Mesenchymal stem cell (in vitro differentiated cells and primary cell): ENCODE results near the gene ADCY10.

ENCODE experiments used
- DNase-seq: peaks from one replicate; pipeline ENCODE4 v3.0.0-alpha.2; 2013
- H2AFZ ChIP-seq: one replicate; pipeline ENCODE4 v1.6.1; 2013; ENCODE audit warnings: low read depth, mild to moderate bottlenecking, control low read depth, inconsistent platforms, low read length, moderate library complexity
- H2AK5ac ChIP-seq: 2 replicates; pipeline ENCODE4 v1.6.1; 2013; ENCODE audit warnings: low read length, moderate library complexity, mild to moderate bottlenecking, inconsistent platforms; ENCODE audit not compliant: severe bottlenecking
- H2BK120ac ChIP-seq: one replicate; pipeline ENCODE4 v1.6.1; 2013; ENCODE audit warnings: low read depth, mild to moderate bottlenecking, inconsistent platforms, low read length, moderate library complexity
- H2BK12ac ChIP-seq, 2 experiments: one replicate each; pipeline ENCODE4 v1.6.1; 2013; ENCODE audit warnings: inconsistent platforms in 2 of 2, low read length in 2 of 2, mild to moderate bottlenecking in 2 of 2, moderate library complexity in 2 of 2, control low read depth in 1 of 2
- H2BK15ac ChIP-seq: one replicate; pipeline ENCODE4 v1.6.1; 2013; ENCODE audit warnings: mild to moderate bottlenecking, low read depth, inconsistent platforms; ENCODE audit not compliant: poor library complexity, severe bottlenecking
- H2BK5ac ChIP-seq: 2 replicates; pipeline ENCODE4 v1.6.1; 2013; ENCODE audit warnings: low read depth, mild to moderate bottlenecking, low read length, control low read depth, inconsistent platforms; ENCODE audit not compliant: poor library complexity, severe bottlenecking
- H3K14ac ChIP-seq, 2 experiments: one replicate each; pipeline ENCODE4 v1.6.1; 2013; ENCODE audit warnings: inconsistent platforms in 2 of 2, low read length in 2 of 2, control low read depth in 1 of 2, mild to moderate bottlenecking in 1 of 2, moderate library complexity in 1 of 2
- H3K18ac ChIP-seq, 2 experiments: one replicate each; pipeline ENCODE4 v1.6.1; 2013; ENCODE audit warnings: inconsistent platforms in 2 of 2, low read length in 2 of 2, control low read depth in 1 of 2, low read depth in 1 of 2, mild to moderate bottlenecking in 1 of 2
- H3K23ac ChIP-seq, 2 experiments: one replicate each; pipeline ENCODE4 v1.6.1; 2013; ENCODE audit warnings: inconsistent platforms in 2 of 2, low read length in 2 of 2, mild to moderate bottlenecking in 2 of 2, moderate library complexity in 2 of 2, control low read depth in 1 of 2
- H3K27ac ChIP-seq: 2 replicates; pipeline ENCODE4 v1.5.1; 2013; ENCODE audit warnings: mild to moderate bottlenecking, moderate library complexity, low read length, control low read depth, inconsistent platforms; ENCODE audit not compliant: poor library complexity, severe bottlenecking
- H3K27me3 ChIP-seq, 2 experiments: 2 replicates each; pipeline versions ENCODE4 v1.6.1 to v1.7.0; 2013; ENCODE audit warnings: low read length in 2 of 2, mild to moderate bottlenecking in 2 of 2, moderate library complexity in 2 of 2, control low read depth in 1 of 2, inconsistent platforms in 1 of 2; ENCODE audit not compliant: control insufficient read depth in 1 of 2, insufficient read depth in 1 of 2
- H3K36me3 ChIP-seq, 2 experiments: 2 replicates each; pipeline versions ENCODE4 v1.6.1 to v1.7.0; 2013; ENCODE audit warnings: low read length in 2 of 2, control low read depth in 1 of 2, inconsistent platforms in 1 of 2, low read depth in 1 of 2, mild to moderate bottlenecking in 1 of 2; ENCODE audit not compliant: insufficient read depth in 2 of 2, control insufficient read depth in 1 of 2
- H3K4ac ChIP-seq, 2 experiments: one replicate each; pipeline ENCODE4 v1.6.1; 2013; ENCODE audit warnings: inconsistent platforms in 2 of 2, low read length in 2 of 2, mild to moderate bottlenecking in 2 of 2, moderate library complexity in 2 of 2, control low read depth in 1 of 2, low read depth in 1 of 2
- H3K4me1 ChIP-seq: 2 replicates; pipeline ENCODE4 v1.6.1; 2013; ENCODE audit warnings: low read depth, low read length, control low read depth; ENCODE audit not compliant: control insufficient read depth, insufficient read depth
- H3K4me2 ChIP-seq: 2 replicates; pipeline ENCODE4 v1.6.1; 2013; ENCODE audit warnings: low read length, mild to moderate bottlenecking, inconsistent platforms; ENCODE audit not compliant: poor library complexity, severe bottlenecking
- H3K4me3 ChIP-seq, 2 experiments: 2 replicates each; pipeline versions ENCODE4 v1.5.1 to v1.7.0; 2013; ENCODE audit warnings: low read length in 2 of 2, mild to moderate bottlenecking in 2 of 2, control low read depth in 1 of 2, low read depth in 1 of 2; ENCODE audit not compliant: insufficient read depth in 1 of 2
- H3K79me1 ChIP-seq: replicated peaks from 2 replicates; pipeline ENCODE4 v1.6.1; 2013; ENCODE audit warnings: mild to moderate bottlenecking, control low read depth, low read length, inconsistent platforms; ENCODE audit not compliant: poor library complexity, severe bottlenecking
- H3K9ac ChIP-seq: 2 replicates; pipeline ENCODE4 v1.7.0; 2013; ENCODE audit warnings: mild to moderate bottlenecking, low read length, moderate library complexity
- H3K9me3 ChIP-seq: 2 replicates; pipeline ENCODE4 v1.7.0; 2013; ENCODE audit warnings: mild to moderate bottlenecking, low read length; ENCODE audit not compliant: control insufficient read depth
- H4K8ac ChIP-seq: one replicate; pipeline ENCODE4 v1.6.1; 2013; ENCODE audit warnings: inconsistent platforms, mild to moderate bottlenecking, low read length, moderate library complexity
- H4K91ac ChIP-seq: one replicate; pipeline ENCODE4 v1.6.1; 2013; ENCODE audit warnings: mild to moderate bottlenecking, low read length, inconsistent platforms
- WGBS: methylation state at CpG from one replicate; pipeline ENCODE4 v1.1.7; 2013; ENCODE audit warnings: mixed read lengths; 5-methylcytosine and 5-hydroxymethylcytosine counted together

ADCY10 gene

DNA sequence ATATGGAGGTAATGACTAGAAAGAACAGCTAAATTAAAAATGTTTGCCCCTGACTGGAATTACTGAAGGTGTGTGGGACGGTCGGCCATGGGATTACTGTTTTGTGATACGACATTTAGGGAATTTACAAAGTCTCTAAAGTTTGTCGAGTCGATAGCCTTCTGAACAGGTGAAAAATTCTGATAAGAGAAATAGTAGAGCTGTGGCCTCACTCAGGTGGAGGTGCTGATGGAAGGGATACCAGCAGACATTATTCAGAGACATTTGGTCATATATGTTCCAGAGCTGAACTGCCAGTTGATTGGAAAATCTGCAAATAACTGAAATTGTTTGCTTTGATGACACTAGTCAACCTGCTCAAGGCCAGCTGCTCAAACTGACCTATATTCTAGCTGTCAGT, 71.1 kb downstream of the ADCY10 start:
- Histone ChIP-seq H2BK5ac (no peak overlapping the region), H2AFZ (no peak overlapping the region), H3K4me1 (no peaks in the 10 kb centered on the region), H2AK5ac (no peak overlapping the region), H3K27me3 (no peaks in the 10 kb centered on the region), H3K9ac (no peak overlapping the region), H4K91ac (no peak overlapping the region), H2BK12ac (no peak overlapping the region), H4K8ac (no peak overlapping the region), H3K4ac (no peak overlapping the region), H2BK15ac (no peak overlapping the region), H3K36me3 (no peaks in the 10 kb centered on the region), H3K79me1 (no peaks in the 10 kb centered on the region), H3K9me3 (no peaks in the 10 kb centered on the region), H3K4me3 (no peak overlapping the region), H3K23ac (no peak overlapping the region), H2BK120ac (no peak overlapping the region), H3K4me2 (no peak overlapping the region), H3K14ac (no peak overlapping the region), H3K18ac (no peak overlapping the region), H3K27ac (no peak overlapping the region)
- 99% methylated on average over 5 of the region's 5 CpGs for WGBS
- no peak for DNase-seq

DNA sequence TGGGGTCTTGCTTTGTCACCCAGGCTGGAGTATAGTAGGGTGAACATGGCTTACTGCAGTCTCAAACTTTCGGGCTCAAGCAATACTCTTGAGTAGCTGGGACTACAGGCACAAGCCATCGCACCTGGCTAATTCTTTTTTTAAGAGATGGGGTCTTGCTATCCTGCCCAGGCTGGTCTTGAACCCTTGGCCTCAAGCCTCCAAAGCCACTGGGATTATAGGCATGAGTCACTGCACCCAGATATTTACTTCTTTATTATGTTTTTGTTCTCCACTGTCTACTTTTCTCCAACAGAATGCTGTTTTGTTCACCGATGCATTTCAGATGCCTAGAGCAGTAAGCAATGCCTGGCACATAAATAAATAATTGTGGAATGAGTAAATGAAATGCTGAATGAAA, 72.4 kb downstream of the ADCY10 start:
- Histone ChIP-seq H2AFZ (no peak overlapping the region), H3K79me1 (no peaks in the 10 kb centered on the region), H2BK15ac (no peak overlapping the region), H3K4ac (no peak overlapping the region), H2BK5ac (no peak overlapping the region), H3K14ac (no peak overlapping the region), H4K91ac (no peak overlapping the region), H3K18ac (no peak overlapping the region), H3K27me3 (no peaks in the 10 kb centered on the region), H3K4me3 (no peak overlapping the region), H3K9ac (no peak overlapping the region), H2BK120ac (no peak overlapping the region), H3K4me2 (no peak overlapping the region), H4K8ac (no peak overlapping the region), H2AK5ac (no peak overlapping the region), H3K9me3 (no peaks in the 10 kb centered on the region), H3K4me1 (no peaks in the 10 kb centered on the region), H3K36me3 (no peaks in the 10 kb centered on the region), H2BK12ac (no peak overlapping the region), H3K23ac (no peak overlapping the region), H3K27ac (no peak overlapping the region)
- no peak for DNase-seq
- 86% methylated on average over 3 of the region's 3 CpGs for WGBS

DNA sequence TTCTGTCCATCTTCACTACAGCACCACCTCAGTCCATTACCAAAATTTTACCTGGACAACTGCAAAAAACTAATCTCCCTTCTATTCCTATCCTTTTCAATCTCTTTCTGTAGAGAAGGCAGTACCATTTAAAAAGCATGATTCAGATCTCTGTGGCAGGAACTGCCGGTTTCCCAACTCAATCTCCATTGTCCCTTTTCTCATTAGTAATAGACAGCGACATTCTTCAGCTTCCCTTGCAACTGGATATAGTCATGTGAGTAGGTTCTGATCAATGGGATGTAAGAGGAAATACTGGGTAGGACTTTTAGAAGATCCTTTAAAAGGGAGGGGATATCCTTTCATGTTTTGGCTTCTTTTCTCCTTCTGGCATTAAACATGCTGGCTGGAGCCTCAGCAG, 74.9 kb downstream of the ADCY10 start:
- WGBS = 89% methylated on average over 1 of the region's 2 CpGs
- no peak for DNase-seq
- Histone ChIP-seq H3K23ac (no peak overlapping the region), H3K4me3 (no peak overlapping the region), H3K79me1 (no peaks in the 10 kb centered on the region), H3K27ac (no peak overlapping the region), H3K36me3 (no peaks in the 10 kb centered on the region), H3K14ac (no peak overlapping the region), H2BK15ac (no peak overlapping the region), H3K4me2 (no peak overlapping the region), H3K4ac (no peak overlapping the region), H2AK5ac (no peak overlapping the region), H4K91ac (no peak overlapping the region), H2BK5ac (no peak overlapping the region), H3K9me3 (no peaks in the 10 kb centered on the region), H3K4me1 (no peaks in the 10 kb centered on the region), H3K9ac (no peak overlapping the region), H3K27me3 (no peaks in the 10 kb centered on the region), H3K18ac (no peak overlapping the region), H2AFZ (no peak overlapping the region), H2BK12ac (no peak overlapping the region), H2BK120ac (no peak overlapping the region), H4K8ac (no peak overlapping the region)

DNA sequence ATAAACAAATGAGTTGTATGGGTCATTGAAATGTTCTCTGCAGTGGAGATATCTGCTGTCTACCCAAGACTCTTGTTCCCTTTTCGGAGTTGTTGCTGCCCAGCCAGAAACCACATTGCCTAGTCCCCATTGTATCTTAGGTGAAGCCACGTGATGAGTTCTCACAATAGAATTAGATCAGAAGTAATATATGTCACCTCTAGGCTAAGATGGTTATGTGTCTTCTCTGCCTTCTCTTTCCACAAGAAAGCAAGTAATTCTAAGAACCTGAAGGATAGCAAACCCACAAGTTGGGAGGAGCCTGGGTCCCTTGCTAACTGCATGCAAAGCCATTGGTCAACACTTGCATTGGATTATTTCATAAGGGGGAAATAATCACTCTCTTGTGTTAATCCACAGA, 76.6 kb downstream of the ADCY10 start:
- Histone ChIP-seq H2AK5ac (no peak overlapping the region), H3K27ac (no peak overlapping the region), H3K23ac (no peak overlapping the region), H3K4ac (no peak overlapping the region), H3K9me3 (no peaks in the 10 kb centered on the region), H2BK5ac (no peak overlapping the region), H3K27me3 (no peaks in the 10 kb centered on the region), H3K36me3 (no peaks in the 10 kb centered on the region), H4K8ac (no peak overlapping the region), H3K79me1 (no peaks in the 10 kb centered on the region), H3K4me2 (no peak overlapping the region), H2BK12ac (no peak overlapping the region), H2BK15ac (no peak overlapping the region), H3K9ac (no peak overlapping the region), H4K91ac (no peak overlapping the region), H2BK120ac (no peak overlapping the region), H2AFZ (no peak overlapping the region), H3K18ac (no peak overlapping the region), H3K4me3 (no peak overlapping the region), H3K14ac (no peak overlapping the region), H3K4me1 (no peaks in the 10 kb centered on the region)
- 100% methylated on average over 1 of the region's 2 CpGs for WGBS
- DNase-seq = no peak
